NB4 (cell line): ENCODE measurements around the gene FOCAD.

Experiments used
- DNase-seq: peaks from one replicate; pipeline ENCODE4 v3.0.0; 2010; ENCODE audit warnings: low read depth
- H3K4me3 ChIP-seq: one replicate; pipeline ENCODE4 v1.5.1; 2011; ENCODE audit warnings: mild to moderate bottlenecking, low read depth, low read length, moderate library complexity
- CTCF ChIP-seq: IDR thresholded peaks from one replicate; pipeline ENCODE4 v1.5.1; 2012; ENCODE audit warnings: low read depth, low read length
- MAX ChIP-seq: IDR thresholded peaks from 2 replicates; pipeline ENCODE4 v1.6.1; 2011; ENCODE audit warnings: low read depth, low read length
- MYC ChIP-seq: IDR thresholded peaks from 2 replicates; pipeline ENCODE4 v1.6.1; 2011; ENCODE audit warnings: low read depth, low read length
- POLR2A ChIP-seq: IDR thresholded peaks from 2 replicates; pipeline ENCODE4 v1.6.1; 2011; ENCODE audit warnings: mild to moderate bottlenecking; ENCODE audit not compliant: insufficient read length; ENCODE audit errors: extremely low read depth

Gene FOCAD

DNA sequence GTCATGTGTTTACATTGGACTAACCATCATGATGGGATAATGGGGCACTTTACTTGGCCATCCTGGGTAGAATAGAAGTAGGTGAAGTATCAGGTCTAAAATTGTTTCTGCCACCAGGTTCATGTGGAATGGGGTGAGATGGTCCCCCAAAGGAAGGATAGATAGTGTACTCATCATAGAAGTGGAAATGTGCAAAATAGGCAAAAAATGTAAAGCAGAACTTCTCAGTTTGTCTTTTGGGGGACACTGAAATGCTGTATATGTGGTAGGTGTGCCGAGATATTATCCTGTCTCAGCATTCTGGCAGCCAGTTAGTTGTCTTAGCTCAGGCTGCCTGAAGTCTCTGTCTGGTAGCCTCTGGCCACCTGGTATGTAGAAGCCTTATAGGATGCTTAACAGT is 107.6 kb downstream of the FOCAD start:
- no peak for DNase-seq
- no peak for TF ChIP-seq MAX
- TF ChIP-seq MYC = no peak
- no peak for TF ChIP-seq CTCF
- TF ChIP-seq POLR2A = no peak
- no peak overlapping the region for H3K4me3 ChIP-seq

GRCh38 chr9:20804489-20805250 is 120.6 kb downstream of the FOCAD start:
- no peak overlapping the region for H3K4me3 ChIP-seq
- no peak for TF ChIP-seq CTCF
- no peak for TF ChIP-seq MYC
- no peak for TF ChIP-seq POLR2A
- TF ChIP-seq MAX = no peak
- peak; percentile 65 for DNase-seq

- H3K4me3 ChIP-seq = no peak overlapping the region
- DNase-seq = no peak
Observed at GRCh38 chr9:20805766-20806165, 121.7 kb downstream of the FOCAD start.

GRCh38 chr9:20808002-20808401 is 123.9 kb downstream of the FOCAD start:
- no peak for DNase-seq
- TF ChIP-seq MYC = no peak
- no peak for TF ChIP-seq MAX
- no peak for TF ChIP-seq POLR2A
- TF ChIP-seq CTCF = no peak
- H3K4me3 ChIP-seq = no peak overlapping the region

More at GRCh38 chr9:20805766-20806165, 121.7 kb downstream of the FOCAD start:
- TF ChIP-seq CTCF (no peak), POLR2A (no peak), MYC (no peak), MAX (no peak)

- no peak overlapping the region for H3K4me3 ChIP-seq
- TF ChIP-seq POLR2A (no peak), MAX (no peak), CTCF (no peak), MYC (no peak)
Observed at GRCh38 chr9:20811872-20812271, 127.8 kb downstream of the FOCAD start.

More at GRCh38 chr9:20811872-20812271, 127.8 kb downstream of the FOCAD start:
- peak; percentile 41 for DNase-seq
